Right lobe of liver (tissue), 6 donors: ENCODE data around the gene UBAP1. TPM values are rescaled to one million over a fixed set of nuclear protein-coding genes. Genes with fewer than 3 reads are reported as not detected.

Experiments
- ATAC-seq, 4 donors: fragments of 200-7000 bp; cut with Tn5 transposase; one replicate each; pipeline ENCODE4 v1.9.1; 2020; ENCODE audit warnings: mild to moderate bottlenecking in 4 of 4, moderate library complexity in 4 of 4
- DNase-seq, 3 donors: peaks; one replicate each; pipeline ENCODE4 v3.0.0-alpha.2; 2020
- H3K27ac ChIP-seq, 3 donors: fragments of 200-600 bp; one replicate each; pipeline ENCODE4 v1.8.0; 2022
- H3K27me3 ChIP-seq, 2 donors: fragments of 200-600 bp; one replicate each; pipeline ENCODE4 v1.8.0; 2022
- H3K36me3 ChIP-seq, 4 donors: fragments of 200-600 bp; sonication (generic) in 1 of 4; one replicate each; pipeline versions ENCODE4 v1.5.1 to v1.8.0; 2017 to 2022; ENCODE audit warnings: control low read depth in 1 of 4
- H3K4me1 ChIP-seq, 4 donors: fragments of 200-600 bp; sonication (generic) in 1 of 4; one replicate each; pipeline versions ENCODE4 v1.5.1 to v1.8.0; 2017 to 2022; ENCODE audit warnings: control low read depth in 1 of 4
- H3K4me3 ChIP-seq, 3 donors: fragments of 200-600 bp; one replicate each; pipeline ENCODE4 v1.8.0; 2022
- H3K9me3 ChIP-seq, 4 donors: fragments of 200-600 bp; sonication (generic) in 1 of 4; one replicate each; pipeline versions ENCODE4 v1.5.1 to v1.8.0; 2017 to 2022; ENCODE audit warnings: control low read depth in 1 of 4
- POLR2A ChIP-seq: fragments of 450-650 bp; IDR thresholded peaks from one replicate; pipeline ENCODE4 v1.6.1; 2017; ENCODE audit warnings: antibody characterized with exemption, mild to moderate bottlenecking
- WGBS: methylation state at CpG from one replicate; pipeline ENCODE4 v1.1.6; 2018; ENCODE audit warnings: low coverage, low lambda C conversion rate; ENCODE audit not compliant: insufficient coverage; ENCODE audit errors: missing lambda C conversion rate; 5-methylcytosine and 5-hydroxymethylcytosine counted together
- intact Hi-C, 2 donors: fragments of 100-400 bp; cut with DNase I; formaldehyde crosslinking; loops; one replicate each; pipeline versions ENCODE4 v1.11.2 to v1.14.1; 2022
- total RNA-seq, 6 experiments: library from RNA; depleted of rRNA in 2 of 6; stranded (reverse); fragments of >200 nt in 2 of 6; fragmentation: NEBNext Ultra II Directional in 3 of 6; extraction: Animal tissue kit (Norgen Biotek cat#: 25700) in 3 of 6; gene quantifications; one replicate each; pipeline versions ENCODE4 v1.1.0 to v1.2.4, GENCODE V29; 2016 to 2023
- TF ChIP-seq, protein P1 (sequence below), 4 donors: fragments of 200-600 bp in 3 of 4; fragments of 450-650 bp in 1 of 4; IDR thresholded peaks; one replicate each; pipeline versions ENCODE4 v1.5.1 to v1.8.0; 2016 to 2022; ENCODE audit warnings: antibody characterized with exemption in 4 of 4, mild to moderate bottlenecking in 2 of 4
- donor health status: DM: no; HTN: yes; CAD: no.
- donor health status: DM: no; HTN: no; CAD: no.
- donor health status: DM: no; HTN: no; CAD: no.
- donor health status: DM: no; HTN: yes; CAD: no.
- donor health status: DM: no; HTN: yes; CAD: no.

The UBAP1 gene
- total RNA-seq, 6 experiments from 2014 or later = 24.3 to 38.1 (median 29.7) TPM

DNA sequence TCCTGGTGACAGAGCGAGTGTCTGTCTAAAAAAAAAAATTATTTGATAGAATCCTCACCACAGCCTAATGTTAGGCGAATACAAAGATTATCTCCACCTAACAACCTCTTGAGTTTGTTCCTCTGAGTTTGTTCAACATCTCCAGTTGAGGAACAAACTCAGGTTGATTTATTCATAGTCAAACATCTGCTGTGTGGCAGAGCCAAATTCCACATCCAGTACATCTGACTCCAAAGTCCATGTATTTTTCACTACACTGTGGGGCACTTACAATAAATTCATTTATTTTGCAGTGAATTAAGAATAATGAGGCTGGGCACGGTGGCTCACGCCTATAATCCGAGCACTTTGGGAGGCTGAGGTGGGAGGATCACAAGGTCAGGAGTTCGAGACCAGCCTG lies 97.0 kb downstream of the UBAP1 start:
- no peaks in the 10 kb centered on the region for H3K36me3 ChIP-seq
- H3K27me3 ChIP-seq = no peaks in the 10 kb centered on the region
- no peak overlapping the region for H3K4me3 ChIP-seq
- no peaks in the 10 kb centered on the region for H3K9me3 ChIP-seq
- H3K4me1 ChIP-seq = no peaks in the 10 kb centered on the region
- H3K27ac ChIP-seq = no peak overlapping the region
- TF ChIP-seq, protein P1, sequence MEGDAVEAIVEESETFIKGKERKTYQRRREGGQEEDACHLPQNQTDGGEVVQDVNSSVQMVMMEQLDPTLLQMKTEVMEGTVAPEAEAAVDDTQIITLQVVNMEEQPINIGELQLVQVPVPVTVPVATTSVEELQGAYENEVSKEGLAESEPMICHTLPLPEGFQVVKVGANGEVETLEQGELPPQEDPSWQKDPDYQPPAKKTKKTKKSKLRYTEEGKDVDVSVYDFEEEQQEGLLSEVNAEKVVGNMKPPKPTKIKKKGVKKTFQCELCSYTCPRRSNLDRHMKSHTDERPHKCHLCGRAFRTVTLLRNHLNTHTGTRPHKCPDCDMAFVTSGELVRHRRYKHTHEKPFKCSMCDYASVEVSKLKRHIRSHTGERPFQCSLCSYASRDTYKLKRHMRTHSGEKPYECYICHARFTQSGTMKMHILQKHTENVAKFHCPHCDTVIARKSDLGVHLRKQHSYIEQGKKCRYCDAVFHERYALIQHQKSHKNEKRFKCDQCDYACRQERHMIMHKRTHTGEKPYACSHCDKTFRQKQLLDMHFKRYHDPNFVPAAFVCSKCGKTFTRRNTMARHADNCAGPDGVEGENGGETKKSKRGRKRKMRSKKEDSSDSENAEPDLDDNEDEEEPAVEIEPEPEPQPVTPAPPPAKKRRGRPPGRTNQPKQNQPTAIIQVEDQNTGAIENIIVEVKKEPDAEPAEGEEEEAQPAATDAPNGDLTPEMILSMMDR (IDR thresholded peaks at IDR 0.05) = no peak
- TF ChIP-seq POLR2A = no peak
- 80% methylated on average over 5 of the region's 6 CpGs for WGBS
- ATAC-seq = peak in 2 of 4 donors; percentile 45 to 59
- DNase-seq = no peak
- intact Hi-C loops = no loop called here

DNA sequence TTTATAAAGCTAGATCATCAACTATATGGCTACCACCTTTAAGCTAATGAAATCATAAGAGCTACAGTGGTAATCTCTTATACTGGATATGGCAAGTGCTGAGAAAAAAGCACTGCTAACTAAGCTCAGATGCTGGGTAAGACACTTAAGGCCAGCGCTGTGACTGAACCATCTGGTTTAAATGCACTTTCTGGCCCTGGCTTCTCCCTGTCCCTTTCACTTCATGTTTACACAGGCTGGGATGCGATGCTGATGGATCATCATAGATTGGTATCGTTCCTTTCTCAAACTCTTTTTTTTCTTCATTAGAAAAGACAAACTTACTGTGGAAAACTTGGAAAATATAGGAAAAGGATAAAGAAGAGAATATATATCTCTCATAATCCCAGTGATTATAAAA lies 97.9 kb downstream of the UBAP1 start:
- no peaks in the 10 kb centered on the region for H3K27me3 ChIP-seq
- 90% methylated on average over 3 of the region's 3 CpGs for WGBS
- DNase-seq = no peak
- no peak overlapping the region for H3K27ac ChIP-seq
- intact Hi-C loops = no loop called here
- H3K36me3 ChIP-seq = no peaks in the 10 kb centered on the region
- H3K9me3 ChIP-seq = no peaks in the 10 kb centered on the region
- no peak for TF ChIP-seq POLR2A
- TF ChIP-seq, protein P1 (IDR thresholded peaks at IDR 0.05) = no peak
- H3K4me1 ChIP-seq = no peaks in the 10 kb centered on the region
- ATAC-seq = no peak
- no peak overlapping the region for H3K4me3 ChIP-seq

DNA sequence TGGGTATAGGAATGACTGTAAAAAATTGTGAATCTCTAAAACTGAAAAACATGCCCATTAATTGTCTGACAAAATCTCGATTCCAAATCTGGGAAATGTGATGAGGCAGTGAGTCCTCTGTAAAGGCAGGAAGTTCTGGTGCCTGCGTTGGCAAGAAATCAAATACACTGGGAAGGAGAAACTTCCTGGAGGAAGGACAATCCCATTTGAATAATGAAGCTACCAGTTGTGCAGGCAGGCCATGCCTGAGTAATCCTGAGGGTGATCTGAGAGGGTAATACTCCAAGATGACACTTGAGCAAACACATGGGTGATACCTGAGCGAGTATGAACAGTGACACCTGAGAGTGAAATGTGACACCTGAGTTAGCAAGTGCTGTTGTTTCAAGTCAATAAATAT lies 100.6 kb downstream of the UBAP1 start:
- no peak for DNase-seq
- Histone ChIP-seq H3K4me3 (no peak overlapping the region), H3K36me3 (no peaks in the 10 kb centered on the region), H3K4me1 (no peaks in the 10 kb centered on the region), H3K27ac (no peak overlapping the region), H3K9me3 (no peaks in the 10 kb centered on the region), H3K27me3 (no peaks in the 10 kb centered on the region)
- TF ChIP-seq POLR2A = no peak
- TF ChIP-seq, protein P1 (IDR thresholded peaks at IDR 0.05) = no peak
- intact Hi-C loops = no loop called here
- WGBS = 79% methylated on average over 3 of the region's 3 CpGs
- ATAC-seq = peak in 2 of 4 donors; percentile 16 to 46

DNA sequence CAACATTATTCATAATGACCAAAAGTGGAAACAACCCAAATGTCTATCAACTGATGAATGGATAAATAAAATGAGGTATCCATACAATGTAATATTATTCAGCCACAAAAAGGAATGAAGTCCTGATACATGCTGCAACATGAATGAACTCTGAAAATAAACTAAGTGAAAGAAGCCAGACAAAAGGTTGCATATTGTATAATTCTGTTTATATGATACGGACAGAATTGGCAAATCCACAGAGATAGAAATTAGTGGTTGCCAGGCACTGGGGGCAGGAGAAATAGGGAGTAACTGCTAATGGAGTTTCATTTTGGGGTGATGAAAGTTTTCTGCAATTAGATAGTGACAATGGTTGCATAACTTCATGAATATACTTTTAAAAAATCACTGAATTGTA lies 103.3 kb downstream of the UBAP1 start:
- ATAC-seq (no peak), DNase-seq (no peak)
- Histone ChIP-seq H3K36me3 (no peaks in the 10 kb centered on the region), H3K4me3 (no peak overlapping the region), H3K27me3 (no peaks in the 10 kb centered on the region), H3K4me1 (no peaks in the 10 kb centered on the region), H3K27ac (no peak overlapping the region), H3K9me3 (no peaks in the 10 kb centered on the region)
- no peak for TF ChIP-seq POLR2A
- TF ChIP-seq, protein P1 (IDR thresholded peaks at IDR 0.05) = no peak
- intact Hi-C loops = no loop called here
- WGBS = 85% methylated on average over 1 of the region's 1 CpG

DNA sequence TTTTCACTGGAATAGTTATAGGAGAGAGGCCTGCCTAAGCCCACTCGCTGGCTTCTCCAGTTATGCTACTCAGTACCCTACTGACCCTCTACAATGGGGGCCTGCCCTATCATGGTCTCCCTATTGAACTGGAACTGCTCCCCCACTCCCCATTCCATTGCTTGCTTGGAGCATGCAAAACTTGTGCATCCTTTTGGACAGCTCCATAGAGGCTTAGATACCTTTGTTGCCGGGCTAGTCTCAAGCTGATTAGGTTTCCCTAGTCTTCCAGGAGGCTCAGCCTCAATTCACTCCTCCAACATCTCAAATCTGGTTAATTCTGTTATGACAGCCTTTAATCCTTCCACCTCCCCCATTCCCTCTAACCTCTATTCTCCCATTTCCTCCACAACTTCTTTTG lies 110.3 kb downstream of the UBAP1 start:
- Histone ChIP-seq H3K9me3 (no peaks in the 10 kb centered on the region), H3K36me3 (no peaks in the 10 kb centered on the region), H3K4me3 (no peak overlapping the region), H3K4me1 (no peaks in the 10 kb centered on the region), H3K27me3 (no peaks in the 10 kb centered on the region), H3K27ac (no peak overlapping the region)
- intact Hi-C loops = no loop called here
- no peak for DNase-seq
- no peak for ATAC-seq
- no peak for TF ChIP-seq POLR2A
- TF ChIP-seq, protein P1 (IDR thresholded peaks at IDR 0.05) = no peak
- 100% methylated on average over 1 of the region's 2 CpGs for WGBS
